Endothelial cell of umbilical vein (primary cell): ENCODE data around the gene FBXW4.

Source experiments
- CTCF ChIP-seq, 2 donors: IDR thresholded peaks; 1 replicate in 1 of 2; 2 replicates in 1 of 2; pipeline ENCODE4 v1.5.1; 2011; ENCODE audit warnings: low read length in 2 of 2, mild to moderate bottlenecking in 2 of 2, moderate library complexity in 2 of 2, control low read depth in 1 of 2, inconsistent platforms in 1 of 2, low read depth in 1 of 2; ENCODE audit not compliant: insufficient read depth in 1 of 2; ENCODE audit errors: extremely low read depth in 1 of 2
- EZH2 ChIP-seq: IDR thresholded peaks from 2 replicates; pipeline ENCODE4 v1.6.1; 2012; ENCODE audit warnings: borderline replicate concordance, low read depth, mild to moderate bottlenecking, moderate library complexity, low read length, inconsistent platforms; ENCODE audit not compliant: severe bottlenecking
- GATA2 ChIP-seq: IDR thresholded peaks from 2 replicates; pipeline ENCODE4 v1.7.0; 2011; ENCODE audit warnings: low read depth, mild to moderate bottlenecking, moderate library complexity, mixed read lengths, low read length; ENCODE audit not compliant: insufficient read length, insufficient read depth
- JUN ChIP-seq: IDR thresholded peaks from 2 replicates; pipeline ENCODE4 v1.6.1; 2011; ENCODE audit warnings: borderline replicate concordance, low read depth; ENCODE audit not compliant: insufficient read length, insufficient read depth
- MAX ChIP-seq: IDR thresholded peaks from 2 replicates; pipeline ENCODE4 v1.6.1; 2011; ENCODE audit not compliant: insufficient read depth, insufficient read length
- POLR2A ChIP-seq: IDR thresholded peaks from 2 replicates; pipeline ENCODE4 v1.6.1; 2012; ENCODE audit warnings: low read depth, mild to moderate bottlenecking, control low read depth, low read length
- POLR2AphosphoS5 ChIP-seq: IDR thresholded peaks from 2 replicates; pipeline ENCODE4 v1.6.1; 2012; ENCODE audit warnings: low read depth, mild to moderate bottlenecking, control low read depth, low read length, moderate library complexity; ENCODE audit not compliant: insufficient read depth

GRCh38 chr10:101576211-101576863 lies 118.6 kb downstream of the FBXW4 start:
- TF ChIP-seq POLR2A (no peak), POLR2AphosphoS5 (no peak), CTCF (IDR thresholded peaks at IDR 0.05; ENCODE audit: extremely low read depth in 1 of 2, insufficient read depth in 1 of 2, low read depth in 1 of 2, low read length in 2 of 2) (no peak), MAX (no peak), JUN (no peak), GATA2 (no peak), EZH2 (no peak)
